ENCODE results near the gene PIP5K1C.

GRCh38 chr19:3687774-3688706 lies 12.2 kb downstream of the PIP5K1C start:
- TF ChIP-seq CTCF (conservative IDR thresholded peaks at IDR 0.05; ENCODE audit: low read depth, low read length) (no peak), EZH2 (IDR thresholded peaks at IDR 0.05; ENCODE audit: borderline replicate concordance, low read depth, low read length, poor library complexity, severe bottlenecking) (no peak)
